Muscle layer of duodenum (tissue), 2 donors: ENCODE measurements around the gene CCDC192.
A peak's percentile ranks its signal among the peaks of the same experiment; 100 is the strongest.

Experiments
- H3K27ac ChIP-seq: one replicate; pipeline ENCODE4 v1.7.0; 2013; ENCODE audit warnings: mild to moderate bottlenecking, low read length
- H3K27me3 ChIP-seq: one replicate; pipeline ENCODE4 v1.7.0; 2013; ENCODE audit warnings: low read depth, mild to moderate bottlenecking, control low read depth, low read length
- H3K36me3 ChIP-seq, 2 donors: one replicate each; pipeline ENCODE4 v1.7.0; 2013; ENCODE audit warnings: low read length in 2 of 2, control low read depth in 1 of 2, mild to moderate bottlenecking in 1 of 2; ENCODE audit not compliant: insufficient read depth in 2 of 2, control insufficient read depth in 1 of 2
- H3K4me1 ChIP-seq, 2 donors: one replicate each; pipeline ENCODE4 v1.7.0; 2013; ENCODE audit warnings: low read length in 2 of 2, mild to moderate bottlenecking in 2 of 2, control low read depth in 1 of 2, moderate library complexity in 1 of 2; ENCODE audit not compliant: insufficient read depth in 2 of 2, control insufficient read depth in 1 of 2
- H3K4me3 ChIP-seq, 2 donors: one replicate each; pipeline ENCODE4 v1.7.0; 2013; ENCODE audit warnings: low read length in 2 of 2, low read depth in 1 of 2, mild to moderate bottlenecking in 1 of 2
- H3K9me3 ChIP-seq, 2 donors: one replicate each; pipeline ENCODE4 v1.7.0; 2013; ENCODE audit warnings: low read length in 2 of 2, control low read depth in 1 of 2, mild to moderate bottlenecking in 1 of 2; ENCODE audit not compliant: control insufficient read depth in 1 of 2
- donor health status: healthy.

The CCDC192 gene

GRCh38 chr5:127916885-127917573 is 213.8 kb downstream of the CCDC192 start:
- no peaks in the 10 kb centered on the region for H3K36me3 ChIP-seq
- no peaks in the 10 kb centered on the region for H3K27me3 ChIP-seq
- peak overlapping the region; percentile 21 for H3K27ac ChIP-seq
- no peaks in the 10 kb centered on the region for H3K4me1 ChIP-seq
- H3K9me3 ChIP-seq: no peaks in the 10 kb centered on the region
- peak overlapping the region in 1 of 2 donors; percentile 26 for H3K4me3 ChIP-seq

GRCh38 chr5:127919006-127919796 is 216.0 kb downstream of the CCDC192 start:
- Histone ChIP-seq H3K27ac (no peak overlapping the region), H3K9me3 (no peaks in the 10 kb centered on the region), H3K36me3 (no peaks in the 10 kb centered on the region), H3K27me3 (no peaks in the 10 kb centered on the region), H3K4me1 (no peaks in the 10 kb centered on the region), H3K4me3 (no peak overlapping the region)

GRCh38 chr5:127919818-127920217 is 216.6 kb downstream of the CCDC192 start:
- Histone ChIP-seq H3K27ac (no peak overlapping the region), H3K4me3 (no peak overlapping the region), H3K27me3 (no peaks in the 10 kb centered on the region), H3K4me1 (no peaks in the 10 kb centered on the region), H3K9me3 (no peaks in the 10 kb centered on the region), H3K36me3 (no peaks in the 10 kb centered on the region)

DNA sequence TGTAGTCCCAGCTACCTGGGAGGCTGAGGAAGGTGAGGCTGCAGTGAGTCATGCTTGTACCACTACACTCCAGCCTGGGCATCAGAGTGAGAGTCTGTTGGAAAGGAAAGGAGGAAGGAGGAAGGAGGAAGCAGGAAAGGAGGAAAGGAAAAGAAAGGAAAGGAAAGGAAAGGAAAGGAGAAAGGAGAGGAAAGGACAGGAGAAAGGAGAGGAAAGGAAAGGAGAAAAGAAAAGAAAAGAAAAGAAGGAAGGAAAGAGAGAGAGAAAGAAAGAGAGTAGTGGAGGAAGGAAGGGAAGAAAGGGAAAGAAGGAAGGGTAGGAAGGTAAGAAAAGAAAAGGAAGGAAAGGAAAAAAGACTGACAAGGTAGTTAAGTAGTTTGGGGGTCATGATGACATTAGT is 217.7 kb downstream of the CCDC192 start:
- H3K27ac ChIP-seq: no peak overlapping the region
- H3K9me3 ChIP-seq: no peaks in the 10 kb centered on the region
- no peaks in the 10 kb centered on the region for H3K36me3 ChIP-seq
- no peaks in the 10 kb centered on the region for H3K27me3 ChIP-seq
- no peak overlapping the region for H3K4me3 ChIP-seq
- H3K4me1 ChIP-seq: no peaks in the 10 kb centered on the region

DNA sequence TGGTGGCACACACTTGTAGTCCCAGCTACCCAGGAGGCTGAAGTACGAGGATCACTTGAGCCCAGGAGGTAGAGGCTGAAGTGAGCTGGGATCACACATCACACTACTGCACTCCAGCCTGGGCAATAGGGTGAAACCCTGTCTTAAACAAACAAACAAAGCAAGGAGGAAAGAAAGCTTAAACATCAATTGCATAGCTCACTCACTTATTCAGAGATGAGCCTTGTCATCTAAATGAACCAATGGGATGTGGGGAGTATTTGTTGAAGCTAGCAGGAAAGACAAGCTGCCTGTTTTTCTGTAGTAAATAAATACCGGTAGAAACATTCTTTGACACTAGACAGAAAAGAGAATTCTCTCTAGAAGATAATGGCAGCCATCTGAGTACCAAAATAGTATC is 219.4 kb downstream of the CCDC192 start:
- Histone ChIP-seq H3K27ac (no peak overlapping the region), H3K4me1 (no peaks in the 10 kb centered on the region), H3K4me3 (no peak overlapping the region), H3K36me3 (no peaks in the 10 kb centered on the region), H3K9me3 (no peaks in the 10 kb centered on the region), H3K27me3 (no peaks in the 10 kb centered on the region)

GRCh38 chr5:127923804-127924570 is 220.8 kb downstream of the CCDC192 start:
- no peak overlapping the region for H3K27ac ChIP-seq

GRCh38 chr5:127924606-127925005 is 221.4 kb downstream of the CCDC192 start:
- Histone ChIP-seq H3K4me3 (no peak overlapping the region), H3K9me3 (no peaks in the 10 kb centered on the region), H3K36me3 (no peaks in the 10 kb centered on the region), H3K27me3 (no peaks in the 10 kb centered on the region), H3K27ac (no peak overlapping the region), H3K4me1 (no peaks in the 10 kb centered on the region)

More at GRCh38 chr5:127923804-127924570, 220.8 kb downstream of the CCDC192 start:
- H3K9me3 ChIP-seq: no peaks in the 10 kb centered on the region
- H3K4me3 ChIP-seq: no peak overlapping the region
- no peaks in the 10 kb centered on the region for H3K4me1 ChIP-seq
- H3K27me3 ChIP-seq: no peaks in the 10 kb centered on the region
- H3K36me3 ChIP-seq: no peaks in the 10 kb centered on the region

- H3K27ac ChIP-seq: no peak overlapping the region
- no peak overlapping the region for H3K4me3 ChIP-seq
- H3K36me3 ChIP-seq: no peaks in the 10 kb centered on the region
Measured at GRCh38 chr5:127925916-127926315, 222.7 kb downstream of the CCDC192 start.

GRCh38 chr5:127926974-127927373 is 223.8 kb downstream of the CCDC192 start:
- Histone ChIP-seq H3K36me3 (no peaks in the 10 kb centered on the region), H3K4me1 (peaks cover 0 to 5% of the 10 kb centered on the region in 2 donors), H3K9me3 (no peaks in the 10 kb centered on the region), H3K27ac (no peak overlapping the region), H3K27me3 (no peaks in the 10 kb centered on the region), H3K4me3 (no peak overlapping the region)

More at GRCh38 chr5:127925916-127926315, 222.7 kb downstream of the CCDC192 start:
- peaks cover 0 to 5% of the 10 kb centered on the region in 2 donors for H3K4me1 ChIP-seq
- no peaks in the 10 kb centered on the region for H3K27me3 ChIP-seq
- no peaks in the 10 kb centered on the region for H3K9me3 ChIP-seq

- H3K27me3 ChIP-seq: no peaks in the 10 kb centered on the region
- no peaks in the 10 kb centered on the region for H3K36me3 ChIP-seq
- no peaks in the 10 kb centered on the region for H3K9me3 ChIP-seq
- peaks cover 0 to 5% of the 10 kb centered on the region in 2 donors for H3K4me1 ChIP-seq
- H3K27ac ChIP-seq: no peak overlapping the region
- no peak overlapping the region for H3K4me3 ChIP-seq
Measured at GRCh38 chr5:127928053-127928452, 224.9 kb downstream of the CCDC192 start.

DNA sequence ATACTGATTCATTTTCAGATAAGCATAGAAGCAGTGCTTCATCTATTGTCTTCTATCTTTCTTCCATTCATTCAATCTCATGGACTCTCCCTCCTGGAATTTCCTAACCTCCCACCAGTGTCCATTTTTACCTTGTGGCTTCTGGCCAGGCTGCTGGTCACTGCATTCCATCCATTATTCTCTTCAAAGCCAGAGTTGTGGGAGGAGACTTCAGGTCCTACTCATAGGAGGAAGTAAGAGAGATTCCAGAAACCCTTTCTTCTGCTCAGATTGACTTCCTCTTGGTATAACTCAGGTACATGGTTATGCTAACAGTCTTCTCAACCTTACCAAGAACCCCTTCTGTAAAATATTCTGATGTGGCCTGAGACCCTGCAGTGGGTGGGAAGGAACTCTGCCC is 227.1 kb downstream of the CCDC192 start:
- Histone ChIP-seq H3K27me3 (no peaks in the 10 kb centered on the region), H3K4me1 (peaks cover 0 to 5% of the 10 kb centered on the region in 2 donors), H3K27ac (no peak overlapping the region), H3K9me3 (no peaks in the 10 kb centered on the region), H3K36me3 (no peaks in the 10 kb centered on the region), H3K4me3 (no peak overlapping the region)
